Measurements from ENCODE around the gene IQSEC1.
A peak's percentile ranks its signal among the peaks of the same experiment; 100 is the strongest.

The IQSEC1 gene

DNA sequence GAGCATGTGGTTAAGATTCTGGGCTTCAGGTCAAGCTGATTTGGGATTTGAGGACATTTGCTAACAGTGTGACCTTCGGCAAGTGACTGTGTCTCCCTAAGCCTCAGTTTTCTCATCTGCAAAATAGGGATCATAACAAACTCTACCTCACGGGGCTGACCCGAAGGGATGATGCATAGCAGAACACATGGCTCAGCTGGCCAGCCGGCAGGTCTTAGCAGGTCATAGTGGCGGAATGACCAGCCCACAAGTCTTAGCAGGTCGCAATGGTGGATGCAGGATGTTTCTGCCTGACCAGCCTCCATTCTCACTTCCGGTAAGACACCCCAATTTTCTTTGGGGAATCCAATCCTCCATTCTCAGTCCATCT is 63.3 kb downstream of the IQSEC1 start:
- H3K4me1 Mint-ChIP-seq, result peaks cover 98% of the 10 kb centered on the region
- H3K4me3 Mint-ChIP-seq, result peak overlapping the region; percentile 58
- no peaks in the 10 kb centered on the region for H3K27me3 Mint-ChIP-seq
- no peak for ATAC-seq
- no peaks in the 10 kb centered on the region for H3K9me3 Mint-ChIP-seq
- H3K36me3 Mint-ChIP-seq, result peaks cover 22% of the 10 kb centered on the region
- peak overlapping the region; percentile 93 for H3K27ac Mint-ChIP-seq

GRCh38 chr3:13009132-13009945 is 63.9 kb downstream of the IQSEC1 start:
- no peaks in the 10 kb centered on the region for H3K9me3 Mint-ChIP-seq
- H3K27me3 Mint-ChIP-seq, result no peaks in the 10 kb centered on the region
- peak overlapping the region; percentile 58 for H3K4me3 Mint-ChIP-seq
- H3K36me3 Mint-ChIP-seq, result peaks cover 22% of the 10 kb centered on the region
- peaks cover 98% of the 10 kb centered on the region for H3K4me1 Mint-ChIP-seq
- peak overlapping the region; percentile 93 for H3K27ac Mint-ChIP-seq
- peak; percentile 64 for ATAC-seq

DNA sequence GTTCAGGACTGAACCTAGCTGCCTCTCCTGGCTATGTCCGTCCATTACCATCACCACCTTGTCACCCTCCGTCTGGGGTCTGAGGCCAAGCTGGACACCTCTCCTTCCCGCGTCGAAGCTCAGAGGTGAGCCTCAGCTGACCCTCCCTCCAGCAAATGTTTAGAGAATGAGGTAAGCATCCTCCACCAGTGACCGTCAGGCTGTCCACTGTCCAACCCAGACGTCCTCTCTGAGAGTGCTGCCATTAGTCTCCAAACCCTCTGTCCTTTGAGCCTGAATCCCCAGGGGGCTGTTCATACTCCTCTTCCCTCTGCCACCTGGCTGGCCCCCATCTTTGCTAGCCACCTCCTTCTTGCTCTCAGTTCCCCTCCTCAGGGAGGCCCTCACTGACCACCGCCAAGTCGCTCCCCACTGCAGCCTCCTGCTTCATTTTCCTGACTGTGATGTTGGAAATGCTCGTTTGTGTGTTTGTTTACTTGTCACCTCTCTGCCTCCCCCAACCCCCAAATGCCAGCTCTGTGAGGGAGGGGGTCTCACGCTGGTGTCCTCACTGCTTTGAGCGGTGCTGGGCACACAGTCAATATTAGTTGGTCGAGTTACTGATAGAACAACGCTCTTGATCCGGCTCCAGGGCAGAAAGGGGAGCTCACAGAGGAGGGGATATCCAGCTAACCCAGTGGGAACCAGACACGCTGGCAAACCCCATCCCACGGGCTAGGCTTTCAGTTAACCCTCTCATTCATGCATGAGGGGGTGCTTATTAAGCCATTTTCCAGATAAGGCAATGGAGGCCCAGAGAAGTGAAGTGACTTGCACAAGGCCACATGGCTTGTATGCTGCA is 64.9 kb downstream of the IQSEC1 start:
- Mint-ChIP-seq H3K27me3 (no peaks in the 10 kb centered on the region), H3K9me3 (no peaks in the 10 kb centered on the region), H3K4me3 (peak overlapping the region; percentile 45), H3K36me3 (peaks cover 22% of the 10 kb centered on the region), H3K4me1 (peaks cover 98% of the 10 kb centered on the region), H3K27ac (peak overlapping the region; percentile 93)
- ATAC-seq, result no peak

GRCh38 chr3:13007251-13007941 is 65.8 kb downstream of the IQSEC1 start:
- peaks cover 100% of the 10 kb centered on the region for H3K4me1 Mint-ChIP-seq
- no peak overlapping the region for H3K4me3 Mint-ChIP-seq
- H3K36me3 Mint-ChIP-seq, result peaks cover 22% of the 10 kb centered on the region
- ATAC-seq, result no peak
- peak overlapping the region; percentile 90 for H3K27ac Mint-ChIP-seq
- no peaks in the 10 kb centered on the region for H3K27me3 Mint-ChIP-seq
- no peaks in the 10 kb centered on the region for H3K9me3 Mint-ChIP-seq

GRCh38 chr3:13006216-13006990 is 66.8 kb downstream of the IQSEC1 start:
- H3K4me1 Mint-ChIP-seq, result peaks cover 100% of the 10 kb centered on the region
- H3K9me3 Mint-ChIP-seq, result no peaks in the 10 kb centered on the region
- no peak for ATAC-seq
- H3K27me3 Mint-ChIP-seq, result no peaks in the 10 kb centered on the region
- peaks cover 22% of the 10 kb centered on the region for H3K36me3 Mint-ChIP-seq
- H3K27ac Mint-ChIP-seq, result peak overlapping the region; percentile 90
- peak overlapping the region; percentile 21 for H3K4me3 Mint-ChIP-seq

GRCh38 chr3:13005301-13005700 is 67.9 kb downstream of the IQSEC1 start:
- no peak for ATAC-seq
- H3K4me3 Mint-ChIP-seq, result no peak overlapping the region
- H3K27ac Mint-ChIP-seq, result peak overlapping the region; percentile 90

GRCh38 chr3:13004376-13004775 is 68.9 kb downstream of the IQSEC1 start:
- peak overlapping the region; percentile 90 for H3K27ac Mint-ChIP-seq
- H3K4me1 Mint-ChIP-seq, result peaks cover 97% of the 10 kb centered on the region
- H3K4me3 Mint-ChIP-seq, result no peak overlapping the region
- no peaks in the 10 kb centered on the region for H3K9me3 Mint-ChIP-seq
- H3K27me3 Mint-ChIP-seq, result no peaks in the 10 kb centered on the region
- no peak for ATAC-seq
- H3K36me3 Mint-ChIP-seq, result peaks cover 29% of the 10 kb centered on the region

More at GRCh38 chr3:13005301-13005700, 67.9 kb downstream of the IQSEC1 start:
- Mint-ChIP-seq H3K9me3 (no peaks in the 10 kb centered on the region), H3K27me3 (no peaks in the 10 kb centered on the region), H3K4me1 (peaks cover 97% of the 10 kb centered on the region), H3K36me3 (peaks cover 21% of the 10 kb centered on the region)

DNA sequence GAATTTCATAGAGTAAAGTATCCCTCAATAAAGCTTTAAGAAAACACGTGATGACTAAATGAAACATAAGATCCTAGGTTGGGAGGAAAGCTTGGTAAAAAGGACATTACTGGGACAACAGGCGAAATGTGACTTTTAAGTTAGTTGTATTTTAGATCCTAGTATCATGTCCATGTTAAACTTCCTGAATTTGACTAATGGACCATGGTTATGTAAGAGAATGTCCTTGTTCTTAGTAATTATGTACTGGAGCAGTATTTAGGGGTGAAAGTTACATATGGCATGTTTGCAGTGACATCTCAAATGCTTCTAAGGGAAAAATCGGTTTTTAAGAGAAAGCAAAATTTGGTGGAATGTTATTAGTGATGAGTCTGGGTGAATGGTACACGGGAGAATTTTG is 69.6 kb downstream of the IQSEC1 start:
- peak overlapping the region; percentile 90 for H3K27ac Mint-ChIP-seq
- H3K4me3 Mint-ChIP-seq, result no peak overlapping the region
- H3K4me1 Mint-ChIP-seq, result peaks cover 97% of the 10 kb centered on the region
- ATAC-seq, result no peak
- no peaks in the 10 kb centered on the region for H3K9me3 Mint-ChIP-seq
- H3K36me3 Mint-ChIP-seq, result peaks cover 31% of the 10 kb centered on the region
- H3K27me3 Mint-ChIP-seq, result no peaks in the 10 kb centered on the region

DNA sequence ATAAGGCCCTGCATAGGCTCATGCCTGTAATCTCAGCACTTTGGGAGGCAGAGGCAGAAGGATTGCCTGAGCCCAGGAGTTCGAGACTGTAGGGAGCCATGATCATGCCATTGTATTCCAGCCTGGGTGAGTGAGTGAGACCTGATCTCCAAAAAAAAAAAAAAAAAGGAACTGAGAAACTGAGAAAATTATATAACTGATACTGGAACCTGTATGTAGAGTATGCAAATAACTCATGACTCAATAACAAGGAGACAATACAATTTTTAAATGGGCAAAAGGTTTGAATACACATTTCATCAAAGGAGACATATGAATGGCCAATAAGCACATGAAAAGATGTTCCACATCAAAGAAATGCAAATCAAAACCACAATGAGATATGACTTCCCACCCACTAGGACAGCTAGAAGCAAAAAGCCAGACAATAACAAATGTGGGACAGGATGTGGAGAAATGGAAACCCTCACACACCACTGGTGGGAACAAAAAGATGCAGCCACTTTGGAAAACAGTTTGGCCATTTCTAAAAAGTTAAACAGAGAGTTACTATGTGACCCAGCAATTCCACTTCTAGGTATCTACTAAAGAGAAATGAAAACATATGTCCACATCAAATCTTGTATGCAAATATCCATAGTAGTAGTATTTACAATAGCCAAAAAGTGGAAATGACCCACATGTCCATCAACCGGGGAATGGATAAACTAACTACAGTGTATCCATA is 70.7 kb downstream of the IQSEC1 start:
- peak overlapping the region; percentile 15 for H3K4me3 Mint-ChIP-seq
- peaks cover 96% of the 10 kb centered on the region for H3K4me1 Mint-ChIP-seq
- no peaks in the 10 kb centered on the region for H3K9me3 Mint-ChIP-seq
- peaks cover 31% of the 10 kb centered on the region for H3K36me3 Mint-ChIP-seq
- H3K27me3 Mint-ChIP-seq, result no peaks in the 10 kb centered on the region
- peak; percentile 77 for ATAC-seq
- peak overlapping the region; percentile 90 for H3K27ac Mint-ChIP-seq

GRCh38 chr3:12999147-13000140 is 73.8 kb downstream of the IQSEC1 start:
- peak overlapping the region; percentile 45 for H3K4me3 Mint-ChIP-seq
- H3K27ac Mint-ChIP-seq, result peak overlapping the region; percentile 81

DNA sequence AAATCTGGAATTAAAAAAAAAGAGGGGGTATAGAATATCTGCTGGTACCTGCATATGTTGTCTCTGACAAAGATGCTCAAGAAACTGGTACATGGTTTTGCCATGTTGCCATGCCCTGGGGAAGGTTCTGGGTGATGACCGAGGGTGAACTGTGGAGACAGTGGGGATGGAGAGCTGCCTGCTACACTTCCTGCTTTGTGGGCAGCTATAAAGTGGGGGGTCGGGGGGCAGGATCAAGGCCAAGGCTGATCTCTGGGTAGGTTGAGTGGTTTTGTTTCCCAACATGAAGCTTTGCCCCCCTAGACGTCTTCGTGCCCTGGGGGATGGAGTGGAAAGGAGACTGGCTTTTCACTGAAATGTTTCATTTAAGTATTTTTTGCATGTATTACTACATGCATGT is 74.6 kb downstream of the IQSEC1 start:
- Mint-ChIP-seq H3K9me3 (no peaks in the 10 kb centered on the region), H3K4me1 (peaks cover 85% of the 10 kb centered on the region), H3K27me3 (no peaks in the 10 kb centered on the region), H3K27ac (peak overlapping the region; percentile 81), H3K4me3 (no peak overlapping the region), H3K36me3 (peaks cover 29% of the 10 kb centered on the region)
- no peak for ATAC-seq

More at GRCh38 chr3:12999147-13000140, 73.8 kb downstream of the IQSEC1 start:
- peaks cover 29% of the 10 kb centered on the region for H3K36me3 Mint-ChIP-seq
- no peaks in the 10 kb centered on the region for H3K9me3 Mint-ChIP-seq
- ATAC-seq, result peak; percentile 80
- no peaks in the 10 kb centered on the region for H3K27me3 Mint-ChIP-seq
- peaks cover 92% of the 10 kb centered on the region for H3K4me1 Mint-ChIP-seq

DNA sequence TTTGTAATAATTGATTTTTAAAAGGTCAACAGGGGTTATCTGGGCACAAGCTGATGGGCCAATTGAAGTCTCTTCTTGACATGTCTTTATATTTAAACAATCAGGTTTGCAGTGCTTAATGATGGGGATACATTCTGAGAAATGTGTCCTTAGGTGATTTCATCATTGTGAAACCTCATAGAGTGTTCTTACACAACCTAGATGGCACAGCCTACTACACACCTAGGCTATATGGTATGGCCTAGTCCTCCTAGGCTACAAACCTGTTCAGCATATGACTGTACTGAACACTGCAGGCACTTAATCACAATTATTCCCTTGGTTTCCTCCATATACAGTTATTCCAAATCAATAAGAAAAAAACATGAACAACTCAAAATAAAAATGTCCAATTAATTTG is 75.8 kb downstream of the IQSEC1 start:
- Mint-ChIP-seq H3K9me3 (no peaks in the 10 kb centered on the region), H3K36me3 (peaks cover 29% of the 10 kb centered on the region), H3K4me1 (peaks cover 81% of the 10 kb centered on the region), H3K27me3 (no peaks in the 10 kb centered on the region), H3K27ac (no peak overlapping the region), H3K4me3 (no peak overlapping the region)
- no peak for ATAC-seq

GRCh38 chr3:12996181-12996506 is 77.1 kb downstream of the IQSEC1 start:
- H3K27ac Mint-ChIP-seq, result no peak overlapping the region
- peaks cover 81% of the 10 kb centered on the region for H3K4me1 Mint-ChIP-seq
- H3K36me3 Mint-ChIP-seq, result peaks cover 29% of the 10 kb centered on the region
- no peak overlapping the region for H3K4me3 Mint-ChIP-seq
- no peak for ATAC-seq
- H3K27me3 Mint-ChIP-seq, result no peaks in the 10 kb centered on the region
- no peaks in the 10 kb centered on the region for H3K9me3 Mint-ChIP-seq

All from stimulated activated memory B cell treated with anti-CD40 and anti-IgM and Interleukin-4, amounts not matched to agents 10 μg/mL and 1 μg/mL and 100 μg/mL, for 72 hours (primary cell).